ENCODE measurements around the gene ZW10.

ZW10 gene

GRCh38 chr11:113760241-113760640 is 13.3 kb downstream of the ZW10 start:
- H3K4me3 ChIP-seq (ENCODE audit: low read depth, low read length), result no peak overlapping the region
- TF ChIP-seq, protein P1, sequence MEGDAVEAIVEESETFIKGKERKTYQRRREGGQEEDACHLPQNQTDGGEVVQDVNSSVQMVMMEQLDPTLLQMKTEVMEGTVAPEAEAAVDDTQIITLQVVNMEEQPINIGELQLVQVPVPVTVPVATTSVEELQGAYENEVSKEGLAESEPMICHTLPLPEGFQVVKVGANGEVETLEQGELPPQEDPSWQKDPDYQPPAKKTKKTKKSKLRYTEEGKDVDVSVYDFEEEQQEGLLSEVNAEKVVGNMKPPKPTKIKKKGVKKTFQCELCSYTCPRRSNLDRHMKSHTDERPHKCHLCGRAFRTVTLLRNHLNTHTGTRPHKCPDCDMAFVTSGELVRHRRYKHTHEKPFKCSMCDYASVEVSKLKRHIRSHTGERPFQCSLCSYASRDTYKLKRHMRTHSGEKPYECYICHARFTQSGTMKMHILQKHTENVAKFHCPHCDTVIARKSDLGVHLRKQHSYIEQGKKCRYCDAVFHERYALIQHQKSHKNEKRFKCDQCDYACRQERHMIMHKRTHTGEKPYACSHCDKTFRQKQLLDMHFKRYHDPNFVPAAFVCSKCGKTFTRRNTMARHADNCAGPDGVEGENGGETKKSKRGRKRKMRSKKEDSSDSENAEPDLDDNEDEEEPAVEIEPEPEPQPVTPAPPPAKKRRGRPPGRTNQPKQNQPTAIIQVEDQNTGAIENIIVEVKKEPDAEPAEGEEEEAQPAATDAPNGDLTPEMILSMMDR (conservative IDR thresholded peaks at IDR 0.05; ENCODE audit: low read depth, low read length), result no peak
- DNase-seq (ENCODE audit: low read depth), result no peak

- TF ChIP-seq, protein P1 (conservative IDR thresholded peaks at IDR 0.05; ENCODE audit: low read depth, low read length), result no peak
- H3K4me3 ChIP-seq (ENCODE audit: low read depth, low read length), result no peak overlapping the region
- no peak for DNase-seq (ENCODE audit: low read depth)
These were observed 20.6 kb downstream of the ZW10 start for GRCh38 chr11:113752932-113753331.

- H3K4me3 ChIP-seq (ENCODE audit: low read depth, low read length), result no peak overlapping the region
- TF ChIP-seq, protein P1 (conservative IDR thresholded peaks at IDR 0.05; ENCODE audit: low read depth, low read length), result no peak
- DNase-seq (ENCODE audit: low read depth), result no peak
These were observed 37.2 kb downstream of the ZW10 start for GRCh38 chr11:113736323-113736722.

DNA sequence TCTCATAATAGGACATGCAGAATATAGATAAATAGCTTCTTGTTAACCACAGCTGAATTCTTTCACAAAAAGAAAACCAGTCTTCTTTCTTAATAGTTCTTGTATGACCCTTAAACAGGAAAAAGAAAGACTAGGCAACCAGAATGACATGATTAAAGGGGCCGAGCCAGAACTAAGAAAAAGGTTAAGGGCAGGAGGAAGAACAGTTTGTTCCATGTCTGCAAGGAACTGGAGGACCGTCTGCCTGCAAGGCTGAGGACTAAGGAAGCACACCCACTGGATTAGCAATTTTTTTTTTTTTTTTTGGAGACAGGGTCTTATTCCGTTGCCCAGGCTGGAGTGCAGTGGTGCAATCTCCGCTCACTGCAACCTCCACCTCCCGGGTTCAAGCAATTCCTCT is 41.4 kb downstream of the ZW10 start:
- DNase-seq (ENCODE audit: low read depth), result peak; percentile 17
- no peak overlapping the region for H3K4me3 ChIP-seq (ENCODE audit: low read depth, low read length)
- TF ChIP-seq, protein P1 (conservative IDR thresholded peaks at IDR 0.05; ENCODE audit: low read depth, low read length), result no peak

DNA sequence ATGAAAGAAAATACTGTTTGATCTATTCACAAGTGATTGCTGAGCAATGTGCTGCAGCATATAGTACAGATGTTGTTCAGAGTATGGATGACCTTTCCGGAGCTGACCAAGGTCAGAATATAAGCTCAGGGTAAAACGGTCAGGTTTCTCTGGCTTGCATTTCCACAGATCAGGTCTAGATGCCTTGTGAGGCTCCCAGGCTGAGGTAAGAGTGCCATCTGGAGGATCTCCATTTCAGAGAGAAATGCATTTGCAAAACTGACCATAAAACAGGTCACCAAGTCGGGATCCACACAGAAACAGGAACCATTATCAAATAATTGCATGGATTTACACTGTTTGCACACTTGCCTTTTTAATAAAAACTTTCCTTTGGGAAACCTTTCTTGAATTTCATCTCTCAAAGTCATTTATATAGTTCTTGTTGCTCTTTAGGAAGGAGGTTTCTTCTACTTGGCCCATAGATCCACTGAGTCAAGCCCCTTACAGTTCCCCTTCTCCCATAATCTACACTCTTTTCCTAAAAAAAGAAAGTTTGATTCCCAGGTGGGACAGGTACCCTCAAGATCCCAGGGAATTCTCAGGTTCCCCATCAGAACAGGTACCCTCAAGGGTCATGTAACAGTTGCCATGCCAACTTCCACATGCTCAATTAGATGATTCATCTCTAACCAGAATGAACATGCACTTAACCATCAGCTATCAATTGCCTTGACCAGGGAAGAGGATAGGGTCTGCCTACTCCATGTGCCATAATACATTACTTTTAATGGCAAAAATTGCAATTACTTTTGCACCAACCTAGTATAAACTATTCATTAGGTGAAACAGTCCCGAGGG is 42.4 kb downstream of the ZW10 start:
- TF ChIP-seq, protein P1 (conservative IDR thresholded peaks at IDR 0.05; ENCODE audit: low read depth, low read length), result peak; percentile 87
- peak; percentile 87 for DNase-seq (ENCODE audit: low read depth)
- H3K4me3 ChIP-seq (ENCODE audit: low read depth, low read length), result no peak overlapping the region

- H3K4me3 ChIP-seq (ENCODE audit: low read depth, low read length), result no peak overlapping the region
- DNase-seq (ENCODE audit: low read depth), result peak; percentile 5
- TF ChIP-seq, protein P1 (conservative IDR thresholded peaks at IDR 0.05; ENCODE audit: low read depth, low read length), result no peak
These were observed 44.0 kb downstream of the ZW10 start for GRCh38 chr11:113729456-113729855.

DNA sequence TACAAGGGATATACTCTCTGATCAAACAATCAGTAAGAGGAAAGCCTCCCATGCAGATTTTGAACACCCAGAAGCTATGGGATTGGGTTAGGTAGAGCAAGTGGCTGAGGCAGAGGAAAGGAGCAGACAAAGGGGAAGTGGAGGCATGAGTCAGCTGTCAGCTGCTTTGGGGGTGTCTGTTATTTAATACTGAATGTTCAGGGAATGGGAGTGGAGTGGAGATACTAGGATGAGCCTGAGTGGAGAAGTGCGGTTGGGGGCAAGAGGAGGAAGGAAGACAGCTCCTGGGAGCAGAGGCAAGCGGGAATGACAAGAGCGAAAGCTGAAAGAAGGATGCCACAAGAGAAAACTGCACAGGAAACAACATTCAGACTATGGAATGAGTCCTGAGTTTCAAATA is 44.7 kb downstream of the ZW10 start:
- no peak overlapping the region for H3K4me3 ChIP-seq (ENCODE audit: low read depth, low read length)
- peak; percentile 9 for DNase-seq (ENCODE audit: low read depth)
- TF ChIP-seq, protein P1 (conservative IDR thresholded peaks at IDR 0.05; ENCODE audit: low read depth, low read length), result no peak

Data from choroid plexus epithelial cell (primary cell).